GM18861 (cell line): ENCODE measurements around the gene THADA.
"Not testable (repeated sequence)": the region's sequence is repeated elsewhere in the genome, so short reads cannot be mapped to it uniquely, and the experiment has no call there.

Experiments used
- ATAC-seq: cut with Tn5 transposase; IDR thresholded peaks from one replicate; pipeline ENCODE4 v1.9.1; 2021; ENCODE audit not compliant: unreplicated experiment

THADA gene

GRCh38 chr2:43448011-43448821 lies 147.6 kb downstream of the THADA start:
- ATAC-seq, result no peak

- ATAC-seq, result not testable (repeated sequence)
Observed at GRCh38 chr2:43446755-43447154, 149.1 kb downstream of the THADA start.

GRCh38 chr2:43445781-43446180 lies 150.1 kb downstream of the THADA start:
- ATAC-seq, result no peak

GRCh38 chr2:43444989-43445645 lies 150.7 kb downstream of the THADA start:
- ATAC-seq, result no peak

GRCh38 chr2:43443282-43443681 lies 152.6 kb downstream of the THADA start:
- no peak for ATAC-seq

GRCh38 chr2:43441195-43441594 lies 154.6 kb downstream of the THADA start:
- ATAC-seq, result no peak

- ATAC-seq, result no peak
Observed at GRCh38 chr2:43438858-43439655, 156.8 kb downstream of the THADA start.

GRCh38 chr2:43438342-43438741 lies 157.5 kb downstream of the THADA start:
- no peak for ATAC-seq

- ATAC-seq, result no peak
Observed at GRCh38 chr2:43437363-43437762, 158.5 kb downstream of the THADA start.

GRCh38 chr2:43436431-43436830 lies 159.4 kb downstream of the THADA start:
- no peak for ATAC-seq

GRCh38 chr2:43435746-43436145 lies 160.1 kb downstream of the THADA start:
- ATAC-seq, result no peak

GRCh38 chr2:43430489-43430888 lies 165.3 kb downstream of the THADA start:
- no peak for ATAC-seq

- ATAC-seq, result no peak
Observed at GRCh38 chr2:43429369-43429768, 166.5 kb downstream of the THADA start.

- no peak for ATAC-seq
Observed at GRCh38 chr2:43427032-43427424, 168.8 kb downstream of the THADA start.

- ATAC-seq, result peak; percentile 91
Observed at GRCh38 chr2:43426305-43427031, 169.4 kb downstream of the THADA start.

- ATAC-seq, result no peak
Observed at GRCh38 chr2:43425659-43426058, 170.2 kb downstream of the THADA start.

GRCh38 chr2:43424262-43425207 lies 171.3 kb downstream of the THADA start:
- no peak for ATAC-seq

GRCh38 chr2:43423941-43424261 lies 171.9 kb downstream of the THADA start:
- no peak for ATAC-seq

GRCh38 chr2:43421194-43421593 lies 174.6 kb downstream of the THADA start:
- no peak for ATAC-seq

- ATAC-seq, result no peak
Observed at GRCh38 chr2:43420389-43420801, 175.4 kb downstream of the THADA start.
